ENCODE data around the gene SUPT6H. TPM values are rescaled to one million over a fixed set of nuclear protein-coding genes. Genes with fewer than 3 reads are reported as not detected.

The SUPT6H gene
- total and polyA plus RNA-seq, 9 of the 15 experiments (the other 6 are each of a cell fraction or from before 2014, with no cell fraction given): 1.7 to 77.7 (median 49.2) TPM

- TF ChIP-seq BRD4 (IDR thresholded peaks at IDR 0.05) (no peak), JUN (IDR thresholded peaks at IDR 0.05; ENCODE audit: borderline replicate concordance, low read depth, low read length) (no peak), JUN (CRISPR knock-in tag; IDR thresholded peaks at IDR 0.05; ENCODE audit: borderline replicate concordance) (no peak), ZNF766 (CRISPR knock-in tag; conservative IDR thresholded peaks at IDR 0.05) (no peak), HDAC3 (IDR thresholded peaks at IDR 0.05; ENCODE audit: borderline replicate concordance, partially characterized antibody) (no peak), NBN (IDR thresholded peaks at IDR 0.05; ENCODE audit: low read depth) (no peak), POLR2G (IDR thresholded peaks at IDR 0.05; ENCODE audit: low read depth, low read length) (peak; percentile 43), ARID4B (CRISPR knock-in tag; IDR thresholded peaks at IDR 0.05) (no peak)
These were observed 43.2 kb downstream of the SUPT6H start (continued) for GRCh38 chr17:28705074-28705659.

All from K562 (cell line).